HEK293 (cell line): ENCODE measurements around the gene POLD3.
A peak's percentile ranks its signal among the peaks of the same experiment; 100 is the strongest.

Experiments
- CTCF ChIP-seq: fragments of 450-650 bp; formaldehyde crosslinking; IDR thresholded peaks from 2 replicates; pipeline ENCODE4 v1.5.1; 2016; ENCODE audit warnings: missing biosample characterization, missing genetic modification characterization
- GLI2 ChIP-seq: fragments of 450-650 bp; formaldehyde crosslinking; IDR thresholded peaks from 2 replicates; pipeline ENCODE4; 2017; ENCODE audit warnings: missing biosample characterization, missing genetic modification characterization, low read depth, borderline replicate concordance
- HOXA7 ChIP-seq: sonication (generic); formaldehyde crosslinking; IDR thresholded peaks from 2 replicates; pipeline ENCODE4 v1.8.1; 2022; ENCODE audit warnings: missing genetic modification reagents, borderline replicate concordance
- HOXC10 ChIP-seq: sonication (generic); formaldehyde crosslinking; IDR thresholded peaks from 2 replicates; pipeline ENCODE4 v1.8.1; 2023; ENCODE audit warnings: mild to moderate bottlenecking, missing genetic modification reagents
- INSM2 ChIP-seq: fragments of 450-650 bp; formaldehyde crosslinking; IDR thresholded peaks from 2 replicates; pipeline ENCODE4 v1.5.1; 2016; ENCODE audit warnings: missing biosample characterization, missing genetic modification characterization
- ZBTB7A ChIP-seq: fragments of 450-650 bp; formaldehyde crosslinking; IDR thresholded peaks from 2 replicates; pipeline ENCODE4 v1.5.1; 2016; ENCODE audit warnings: low read depth, missing biosample characterization, missing genetic modification characterization
- ZFP3 ChIP-seq: fragments of 450-650 bp; formaldehyde crosslinking; IDR thresholded peaks from 2 replicates; pipeline ENCODE4 v1.5.1; 2016; ENCODE audit warnings: low read depth, missing biosample characterization, missing genetic modification characterization
- ZFP37 ChIP-seq: fragments of 450-650 bp; formaldehyde crosslinking; IDR thresholded peaks from 2 replicates; pipeline ENCODE4 v1.5.1; 2016; ENCODE audit warnings: missing biosample characterization, missing genetic modification characterization
- ZNF155 ChIP-seq: fragments of 450-650 bp; formaldehyde crosslinking; IDR thresholded peaks from 2 replicates; pipeline ENCODE4 v1.5.1; 2016; ENCODE audit warnings: missing biosample characterization, missing genetic modification characterization
- ZNF157 ChIP-seq: fragments of 450-650 bp; formaldehyde crosslinking; IDR thresholded peaks from 2 replicates; pipeline ENCODE4 v1.5.1; 2016; ENCODE audit warnings: missing biosample characterization, missing genetic modification characterization
- ZNF248 ChIP-seq: fragments of 450-650 bp; formaldehyde crosslinking; IDR thresholded peaks from 2 replicates; pipeline ENCODE4 v1.5.1; 2017; ENCODE audit warnings: missing biosample characterization, missing genetic modification characterization
- ZNF302 ChIP-seq: fragments of 450-650 bp; formaldehyde crosslinking; IDR thresholded peaks from 2 replicates; pipeline ENCODE4 v1.5.1; 2016; ENCODE audit warnings: missing biosample characterization, missing genetic modification characterization, low read depth
- ZNF311 ChIP-seq: fragments of 450-650 bp; formaldehyde crosslinking; IDR thresholded peaks from 2 replicates; pipeline ENCODE4 v1.5.1; 2017; ENCODE audit warnings: missing biosample characterization, missing genetic modification characterization, borderline replicate concordance
- ZNF324 ChIP-seq: fragments of 450-650 bp; formaldehyde crosslinking; IDR thresholded peaks from 2 replicates; pipeline ENCODE4 v1.5.1; 2016; ENCODE audit warnings: missing biosample characterization, missing genetic modification characterization
- ZNF335 ChIP-seq: fragments of 450-650 bp; formaldehyde crosslinking; conservative IDR thresholded peaks from 2 replicates; pipeline ENCODE4 v1.5.1; 2016; ENCODE audit warnings: missing biosample characterization, missing genetic modification characterization
- ZNF398 ChIP-seq: fragments of 450-650 bp; formaldehyde crosslinking; IDR thresholded peaks from 2 replicates; pipeline ENCODE4 v1.5.1; 2017; ENCODE audit warnings: missing biosample characterization, missing genetic modification characterization
- ZNF416 ChIP-seq: fragments of 450-650 bp; formaldehyde crosslinking; IDR thresholded peaks from 2 replicates; pipeline ENCODE4 v1.5.1; 2016; ENCODE audit warnings: missing biosample characterization, missing genetic modification characterization
- ZNF501 ChIP-seq: fragments of 450-650 bp; formaldehyde crosslinking; IDR thresholded peaks from 2 replicates; pipeline ENCODE4 v1.5.1; 2016; ENCODE audit warnings: missing biosample characterization, missing genetic modification characterization
- ZNF513 ChIP-seq: fragments of 450-650 bp; IDR thresholded peaks from 2 replicates; pipeline ENCODE4 v1.5.1; 2018; ENCODE audit warnings: missing biosample characterization, missing genetic modification characterization
- ZNF549 ChIP-seq: fragments of 450-650 bp; IDR thresholded peaks from 2 replicates; pipeline ENCODE4 v1.5.1; 2018; ENCODE audit warnings: missing biosample characterization, missing genetic modification characterization, mild to moderate bottlenecking, inconsistent platforms, moderate library complexity
- ZNF560 ChIP-seq: fragments of 450-650 bp; formaldehyde crosslinking; IDR thresholded peaks from 2 replicates; pipeline ENCODE4 v1.5.1; 2017; ENCODE audit warnings: missing biosample characterization, missing genetic modification characterization, borderline replicate concordance
- ZNF658 ChIP-seq: fragments of 450-650 bp; formaldehyde crosslinking; IDR thresholded peaks from 2 replicates; pipeline ENCODE4; 2016; ENCODE audit warnings: missing biosample characterization, missing genetic modification characterization
- ZNF660 ChIP-seq: fragments of 450-650 bp; IDR thresholded peaks from 2 replicates; pipeline ENCODE4 v1.5.1; 2018; ENCODE audit warnings: missing biosample characterization, mild to moderate bottlenecking, missing genetic modification characterization
- ZNF664 ChIP-seq: fragments of 450-650 bp; formaldehyde crosslinking; IDR thresholded peaks from 2 replicates; pipeline ENCODE4 v1.5.1; 2016; ENCODE audit warnings: missing biosample characterization, missing genetic modification characterization
- ZNF701 ChIP-seq: fragments of 450-650 bp; formaldehyde crosslinking; IDR thresholded peaks from 2 replicates; pipeline ENCODE4 v1.5.1; 2016; ENCODE audit warnings: missing biosample characterization, missing genetic modification characterization
- ZNF707 ChIP-seq: fragments of 450-650 bp; formaldehyde crosslinking; IDR thresholded peaks from 2 replicates; pipeline ENCODE4 v1.5.1; 2016; ENCODE audit warnings: missing biosample characterization, missing genetic modification characterization
- ZNF76 ChIP-seq: fragments of 450-650 bp; formaldehyde crosslinking; IDR thresholded peaks from 2 replicates; pipeline ENCODE4; 2016; ENCODE audit warnings: low read depth, missing biosample characterization, missing genetic modification characterization, borderline replicate concordance
- ZNF785 ChIP-seq: fragments of 450-650 bp; formaldehyde crosslinking; IDR thresholded peaks from 2 replicates; pipeline ENCODE4 v1.5.1; 2016; ENCODE audit warnings: missing biosample characterization, missing genetic modification characterization
- ZNF837 ChIP-seq: fragments of 450-650 bp; formaldehyde crosslinking; IDR thresholded peaks from 2 replicates; pipeline ENCODE4 v1.5.1; 2016; ENCODE audit warnings: missing biosample characterization, missing genetic modification characterization
- ZSCAN4 ChIP-seq: fragments of 450-650 bp; formaldehyde crosslinking; IDR thresholded peaks from 2 replicates; pipeline ENCODE4 v1.5.1; 2017; ENCODE audit warnings: missing biosample characterization, missing genetic modification characterization

POLD3 gene

GRCh38 chr11:74592441-74593362 lies at the start of gene POLD3 (continued):
- TF ChIP-seq ZNF155 (tag by site-specific recombination) (no peak), ZNF658 (tag by site-specific recombination) (no peak), ZNF157 (tag by site-specific recombination) (no peak), ZNF701 (tag by site-specific recombination) (no peak), ZNF324 (no peak), ZNF311 (no peak), ZNF335 (peak; percentile 96), INSM2 (tag by site-specific recombination) (no peak), ZNF513 (tag by site-specific recombination) (no peak), ZNF549 (tag by site-specific recombination) (no peak), ZNF398 (tag by site-specific recombination) (no peak), ZNF501 (no peak; the same call in 1 of the 2 replicates), ZFP37 (tag by site-specific recombination) (0 out of 2 replicates have a peak, but pooled peaks have one; percentile 58), ZNF248 (tag by site-specific recombination) (no peak), ZFP3 (tag by site-specific recombination) (no peak), ZSCAN4 (tag by site-specific recombination) (no peak), ZNF660 (no peak), ZNF707 (no peak), ZNF560 (tag by site-specific recombination) (no peak), ZNF302 (no peak), ZNF416 (tag by site-specific recombination) (no peak), ZNF785 (tag by site-specific recombination) (no peak), ZBTB7A (tag by site-specific recombination) (no peak), ZNF664 (no peak), ZNF76 (peak; percentile 67), GLI2 (no peak), HOXA7 (CRISPR knock-in tag) (no peak), CTCF (tag by site-specific recombination) (no peak), HOXC10 (CRISPR knock-in tag) (no peak), ZNF837 (tag by site-specific recombination) (no peak)
